KMS-11 (cell line): ENCODE data around the gene STAB1.
"Not testable (repeated sequence)": the region's sequence is repeated elsewhere in the genome, so short reads cannot be mapped to it uniquely, and the experiment has no call there.

ENCODE experiments used
- H2AFZ ChIP-seq: fragments of 200-600 bp; sonication (generic); 2 replicates; pipeline ENCODE4 v1.6.1; 2016; ENCODE audit warnings: antibody characterized with exemption, mixed run types, low read depth
- H3K27ac ChIP-seq: fragments of 200-600 bp; sonication (generic); 2 replicates; pipeline ENCODE4 v1.6.1; 2016; ENCODE audit warnings: mild to moderate bottlenecking, mixed run types
- H3K27me3 ChIP-seq: fragments of 200-600 bp; sonication (generic); 2 replicates; pipeline ENCODE4 v1.6.1; 2017; ENCODE audit warnings: mild to moderate bottlenecking, low read depth, mixed run types, moderate library complexity; ENCODE audit not compliant: insufficient read depth
- H3K36me3 ChIP-seq: fragments of 200-600 bp; sonication (generic); 2 replicates; pipeline ENCODE4 v1.6.1; 2017; ENCODE audit warnings: mild to moderate bottlenecking, mixed run types; ENCODE audit not compliant: insufficient read depth
- H3K4me1 ChIP-seq: fragments of 200-600 bp; sonication (generic); 2 replicates; pipeline ENCODE4 v1.6.1; 2016; ENCODE audit warnings: mild to moderate bottlenecking, low read depth, mixed run types; ENCODE audit not compliant: poor library complexity, severe bottlenecking
- H3K4me2 ChIP-seq: fragments of 200-600 bp; sonication (generic); 2 replicates; pipeline ENCODE4 v1.7.0; 2016; ENCODE audit warnings: mild to moderate bottlenecking, mixed run types
- H3K4me3 ChIP-seq: fragments of 200-600 bp; sonication (generic); IDR thresholded peaks from 2 replicates; pipeline ENCODE4 v1.6.1; 2017; ENCODE audit warnings: low read depth, low read length, mixed read lengths; ENCODE audit not compliant: insufficient read depth
- H3K79me2 ChIP-seq: fragments of 200-600 bp; sonication (generic); 2 replicates; pipeline ENCODE4 v1.6.1; 2016; ENCODE audit warnings: low read depth, mixed run types; ENCODE audit not compliant: insufficient read depth
- H3K9ac ChIP-seq: fragments of 200-600 bp; sonication (generic); 2 replicates; pipeline ENCODE4 v1.6.1; 2016; ENCODE audit warnings: mild to moderate bottlenecking, mixed run types
- H4K20me1 ChIP-seq: fragments of 200-600 bp; sonication (generic); 2 replicates; pipeline ENCODE4 v1.6.1; 2016; ENCODE audit warnings: mild to moderate bottlenecking, mixed run types; ENCODE audit not compliant: insufficient read depth
- CTCF ChIP-seq: fragments of 200-600 bp; sonication (generic); conservative IDR thresholded peaks from 2 replicates; pipeline ENCODE4 v1.6.1; 2017; ENCODE audit warnings: low read depth, mild to moderate bottlenecking, antibody characterized with exemption, low read length, moderate library complexity, mixed read lengths

STAB1 gene

GRCh38 chr3:52524258-52524751 is 29.2 kb downstream of the STAB1 start:
- H3K4me1 ChIP-seq, result no peaks in the 10 kb centered on the region
- H3K4me3 ChIP-seq, result no peak overlapping the region
- H3K4me2 ChIP-seq, result no peak overlapping the region
- no peak overlapping the region for H3K27ac ChIP-seq
- no peaks in the 10 kb centered on the region for H3K36me3 ChIP-seq
- no peaks in the 10 kb centered on the region for H4K20me1 ChIP-seq
- no peak overlapping the region for H3K9ac ChIP-seq
- no peaks in the 10 kb centered on the region for H3K27me3 ChIP-seq
- H3K79me2 ChIP-seq, result no peaks in the 10 kb centered on the region
- TF ChIP-seq CTCF, result no peak
- no peak overlapping the region for H2AFZ ChIP-seq

GRCh38 chr3:52524752-52525679 is 29.9 kb downstream of the STAB1 start:
- no peak for TF ChIP-seq CTCF
- Histone ChIP-seq H3K36me3 (no peaks in the 10 kb centered on the region), H3K4me1 (no peaks in the 10 kb centered on the region), H3K9ac (no peak overlapping the region), H3K27ac (no peak overlapping the region), H3K27me3 (no peaks in the 10 kb centered on the region), H4K20me1 (no peaks in the 10 kb centered on the region), H3K4me2 (no peak overlapping the region), H3K79me2 (no peaks in the 10 kb centered on the region), H2AFZ (no peak overlapping the region), H3K4me3 (no peak overlapping the region)

- Histone ChIP-seq H3K4me2 (no peak overlapping the region), H3K36me3 (no peaks in the 10 kb centered on the region), H3K27me3 (no peaks in the 10 kb centered on the region), H3K4me1 (no peaks in the 10 kb centered on the region), H2AFZ (no peak overlapping the region), H4K20me1 (no peaks in the 10 kb centered on the region), H3K79me2 (no peaks in the 10 kb centered on the region), H3K4me3 (no peak overlapping the region), H3K27ac (no peak overlapping the region), H3K9ac (no peak overlapping the region)
- TF ChIP-seq CTCF, result no peak
Observed at GRCh38 chr3:52525680-52526561, 30.8 kb downstream of the STAB1 start.

GRCh38 chr3:52526671-52527038 is 31.5 kb downstream of the STAB1 start:
- H2AFZ ChIP-seq, H3K27me3 ChIP-seq, H3K27ac ChIP-seq, H3K9ac ChIP-seq, H3K4me2 ChIP-seq, H4K20me1 ChIP-seq, H3K4me1 ChIP-seq, H3K79me2 ChIP-seq, H3K4me3 ChIP-seq, H3K36me3 ChIP-seq: not testable (repeated sequence)
